ENCODE measurements around the gene LRRC59. TPM values are rescaled to one million over a fixed set of nuclear protein-coding genes. Genes with fewer than 3 reads are reported as not detected.
A peak's percentile ranks its signal among the peaks of the same experiment; 100 is the strongest.

Gene LRRC59
- polyA plus RNA-seq, 1 donor from 2014 or later, result 22.6 TPM

DNA sequence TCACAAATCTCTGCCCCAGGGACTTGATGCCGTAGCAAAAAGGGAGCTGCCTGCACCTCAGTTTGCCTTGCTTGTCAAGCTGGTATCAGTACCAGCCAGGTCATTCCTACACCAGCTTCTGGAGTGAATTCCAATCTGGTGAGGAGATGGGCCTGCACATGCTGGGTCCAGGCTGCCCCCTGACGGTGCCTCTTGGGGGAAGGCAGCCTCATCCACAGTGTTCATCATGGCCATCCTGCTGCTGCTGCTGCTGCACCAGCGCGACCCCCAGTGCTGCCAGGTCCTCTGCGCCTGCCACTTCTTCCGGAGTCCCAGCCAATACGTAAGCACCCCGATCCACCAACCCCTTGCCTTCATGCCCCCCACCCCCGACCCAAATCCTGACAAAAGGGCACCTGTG, 32.6 kb downstream of the LRRC59 start:
- H3K27ac Mint-ChIP-seq, result no peak overlapping the region
- H3K4me3 Mint-ChIP-seq, result no peak overlapping the region
- H3K27me3 Mint-ChIP-seq, result no peaks in the 10 kb centered on the region
- peaks cover 2% of the 10 kb centered on the region for H3K36me3 Mint-ChIP-seq
- no peaks in the 10 kb centered on the region for H3K9me3 Mint-ChIP-seq
- H3K4me1 Mint-ChIP-seq, result peaks cover 5 to 7% (median 6%) of the 10 kb centered on the region in 3 donors

GRCh38 chr17:50364061-50364458, 33.3 kb downstream of the LRRC59 start:
- Mint-ChIP-seq H3K27me3 (no peaks in the 10 kb centered on the region), H3K27ac (no peak overlapping the region), H3K36me3 (peaks cover 2% of the 10 kb centered on the region), H3K4me3 (no peak overlapping the region), H3K9me3 (no peaks in the 10 kb centered on the region), H3K4me1 (peaks cover 5 to 7% (median 6%) of the 10 kb centered on the region in 3 donors)

DNA sequence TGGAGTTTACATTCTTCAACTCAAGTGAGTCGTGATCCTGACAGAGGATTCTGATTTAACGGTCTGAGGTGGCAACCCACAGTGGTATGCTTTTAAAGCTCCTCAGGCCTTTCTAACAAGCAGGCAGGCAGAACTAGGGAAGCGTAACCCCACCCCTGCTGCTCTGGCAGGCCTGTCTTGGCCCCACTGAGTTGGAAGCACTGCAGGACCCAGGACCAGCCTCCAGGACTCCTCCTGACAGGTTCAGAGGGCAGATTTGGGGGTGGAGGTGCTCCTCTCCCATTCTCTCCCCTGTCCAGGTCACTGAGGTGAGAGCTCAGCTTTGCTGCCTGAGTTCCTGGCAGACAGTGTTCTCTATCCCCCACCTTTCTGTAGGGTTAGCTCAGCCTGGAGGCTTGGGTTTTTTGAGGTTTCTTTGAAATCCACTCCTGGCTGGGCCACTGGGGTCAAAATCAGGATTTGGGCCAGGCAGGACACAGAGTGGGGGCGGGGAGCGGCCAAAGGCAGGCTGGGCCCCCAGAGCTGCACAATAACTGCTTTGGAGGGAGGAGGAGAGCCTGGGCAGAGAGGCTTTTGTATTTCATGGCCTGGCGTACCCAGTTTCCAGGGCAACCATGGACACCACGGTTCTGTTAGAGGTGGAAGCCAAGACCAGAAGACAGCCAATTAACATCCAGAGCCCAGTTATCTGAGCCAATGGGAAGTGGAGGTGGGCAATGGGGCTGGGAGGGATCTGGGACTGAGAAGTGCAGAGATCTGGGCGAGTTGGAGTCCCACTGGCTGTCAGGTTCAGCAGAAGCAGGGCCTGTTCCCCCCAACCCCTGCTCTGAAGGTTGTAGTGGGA, 33.9 kb downstream of the LRRC59 start:
- Mint-ChIP-seq H3K27me3 (no peaks in the 10 kb centered on the region), H3K36me3 (no peaks in the 10 kb centered on the region), H3K9me3 (no peaks in the 10 kb centered on the region), H3K4me1 (peaks cover 5 to 7% (median 6%) of the 10 kb centered on the region in 3 donors), H3K27ac (no peak overlapping the region), H3K4me3 (no peak overlapping the region)

DNA sequence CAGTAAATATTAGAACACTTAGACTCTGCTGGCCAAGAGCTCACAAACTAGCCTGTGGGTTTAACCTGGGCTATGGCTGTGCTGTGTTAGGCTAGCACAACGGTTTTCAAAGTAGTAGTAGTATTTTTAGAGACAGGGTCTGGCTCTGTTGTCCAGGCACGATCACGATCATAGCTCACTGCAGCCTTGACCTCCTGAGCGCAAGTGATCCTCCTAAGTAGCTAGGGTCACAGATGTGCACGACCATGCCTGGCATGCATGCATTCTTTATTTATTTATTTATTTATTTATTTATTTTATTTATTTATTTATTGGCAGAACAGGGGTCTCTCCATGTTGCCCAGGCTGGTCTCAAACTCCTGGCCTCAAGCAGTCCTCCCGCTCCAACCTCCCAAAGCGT, 34.7 kb downstream of the LRRC59 start:
- Mint-ChIP-seq H3K36me3 (no peaks in the 10 kb centered on the region), H3K9me3 (no peaks in the 10 kb centered on the region), H3K27me3 (no peaks in the 10 kb centered on the region), H3K4me3 (no peak overlapping the region), H3K4me1 (peaks cover 5 to 7% (median 6%) of the 10 kb centered on the region in 3 donors), H3K27ac (peak overlapping the region in 1 of 3 donors; percentile 4)

DNA sequence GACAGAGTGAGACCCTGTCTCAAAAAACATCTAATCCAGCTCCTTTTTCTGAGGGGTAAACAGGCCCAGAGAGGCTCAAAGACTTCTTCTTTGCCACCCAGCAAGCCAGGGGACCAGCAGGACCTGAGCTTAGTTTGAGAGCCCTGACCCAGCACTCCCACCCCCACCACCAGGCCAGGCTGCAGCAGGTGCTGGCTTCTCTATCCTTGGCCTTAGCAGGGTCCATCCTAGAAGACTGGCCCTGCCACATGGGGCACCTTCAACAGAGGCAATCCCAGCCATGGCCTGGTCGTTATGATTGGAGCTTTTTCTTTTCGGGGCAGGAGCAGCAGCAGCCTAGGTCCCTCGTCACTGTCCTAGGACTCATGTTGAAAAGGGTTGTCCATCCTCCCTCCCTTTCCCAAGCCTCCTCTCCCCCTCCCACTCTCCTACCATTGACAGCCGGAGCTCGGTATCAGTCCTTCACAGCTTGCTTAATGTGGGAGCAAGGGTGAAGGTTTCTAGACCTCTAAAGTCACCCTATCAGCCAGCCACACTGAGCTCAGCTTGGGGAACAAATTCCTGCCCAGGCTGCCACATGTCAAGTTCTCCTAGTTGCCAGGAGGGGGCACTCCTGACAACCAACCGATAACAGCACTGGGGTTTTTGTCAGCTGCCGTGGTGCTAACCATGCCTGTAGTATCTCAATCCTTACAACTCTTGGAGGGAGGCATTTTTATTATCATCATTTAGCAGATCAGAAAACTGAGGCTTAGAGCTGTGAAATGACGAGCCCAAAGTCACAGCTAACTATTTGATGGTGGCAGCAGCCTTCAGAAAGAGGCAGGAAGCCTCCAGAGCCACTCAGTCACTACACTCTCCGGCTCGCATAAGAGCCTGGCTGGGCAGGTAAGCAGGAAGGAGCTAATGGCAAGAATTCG, 35.5 kb downstream of the LRRC59 start:
- Mint-ChIP-seq H3K9me3 (no peaks in the 10 kb centered on the region), H3K27ac (peak overlapping the region in 2 of 3 donors; percentile 4 to 69), H3K27me3 (no peaks in the 10 kb centered on the region), H3K36me3 (peaks cover 1% of the 10 kb centered on the region), H3K4me3 (peak overlapping the region in 1 of 4 donors; percentile 7), H3K4me1 (peaks cover 5 to 7% (median 6%) of the 10 kb centered on the region in 3 donors)

GRCh38 chr17:50360486-50361115, 36.7 kb downstream of the LRRC59 start:
- no peaks in the 10 kb centered on the region for H3K9me3 Mint-ChIP-seq
- no peak overlapping the region for H3K4me3 Mint-ChIP-seq
- H3K27ac Mint-ChIP-seq, result no peak overlapping the region
- peaks cover 1% of the 10 kb centered on the region for H3K36me3 Mint-ChIP-seq
- H3K4me1 Mint-ChIP-seq, result peaks cover 5 to 7% (median 6%) of the 10 kb centered on the region in 3 donors
- H3K27me3 Mint-ChIP-seq, result no peaks in the 10 kb centered on the region

- no peaks in the 10 kb centered on the region for H3K9me3 Mint-ChIP-seq
- H3K36me3 Mint-ChIP-seq, result peaks cover 2% of the 10 kb centered on the region
- H3K4me1 Mint-ChIP-seq, result peaks cover 5 to 7% (median 6%) of the 10 kb centered on the region in 3 donors
- H3K4me3 Mint-ChIP-seq, result no peak overlapping the region
- no peak overlapping the region for H3K27ac Mint-ChIP-seq
- no peaks in the 10 kb centered on the region for H3K27me3 Mint-ChIP-seq
Observed at GRCh38 chr17:50359998-50360461, 37.3 kb downstream of the LRRC59 start.

- no peaks in the 10 kb centered on the region for H3K9me3 Mint-ChIP-seq
- peaks cover 5 to 7% (median 6%) of the 10 kb centered on the region in 3 donors for H3K4me1 Mint-ChIP-seq
- peaks cover 3% of the 10 kb centered on the region for H3K36me3 Mint-ChIP-seq
- no peaks in the 10 kb centered on the region for H3K27me3 Mint-ChIP-seq
- H3K27ac Mint-ChIP-seq, result peak overlapping the region in 1 of 3 donors; percentile 12
- no peak overlapping the region for H3K4me3 Mint-ChIP-seq
Observed at GRCh38 chr17:50359005-50359699, 38.2 kb downstream of the LRRC59 start.

GRCh38 chr17:50358177-50358576, 39.1 kb downstream of the LRRC59 start:
- peaks cover 3% of the 10 kb centered on the region for H3K36me3 Mint-ChIP-seq
- H3K27me3 Mint-ChIP-seq, result no peaks in the 10 kb centered on the region
- no peak overlapping the region for H3K27ac Mint-ChIP-seq
- H3K4me1 Mint-ChIP-seq, result peaks cover 5 to 7% (median 6%) of the 10 kb centered on the region in 3 donors
- H3K9me3 Mint-ChIP-seq, result no peaks in the 10 kb centered on the region
- H3K4me3 Mint-ChIP-seq, result no peak overlapping the region

- peaks cover 2% of the 10 kb centered on the region in 3 donors for H3K4me1 Mint-ChIP-seq
- H3K27ac Mint-ChIP-seq, result no peak overlapping the region
- H3K36me3 Mint-ChIP-seq, result peaks cover 3% of the 10 kb centered on the region
Observed at GRCh38 chr17:50356892-50357510, 40.3 kb downstream of the LRRC59 start.

DNA sequence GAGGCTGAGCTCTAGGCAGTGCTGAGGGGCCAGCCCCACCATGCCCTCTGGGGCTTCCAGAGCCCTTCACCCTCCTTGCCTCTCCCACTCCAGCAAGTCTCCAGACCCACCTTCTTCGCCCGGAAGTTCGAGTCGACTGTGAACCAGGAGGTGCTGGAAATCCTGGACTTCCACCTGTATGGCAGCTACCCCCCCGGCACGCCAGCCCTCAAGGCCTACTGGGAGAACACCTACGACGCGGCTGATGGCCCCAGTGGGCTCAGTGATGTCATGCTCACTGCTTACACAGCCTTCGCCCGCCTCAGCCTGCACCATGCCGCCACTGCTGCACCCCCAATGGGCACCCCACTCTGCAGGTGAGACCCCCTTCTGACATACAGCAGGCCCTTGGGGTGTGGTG, 40.9 kb downstream of the LRRC59 start:
- peaks cover 3% of the 10 kb centered on the region for H3K36me3 Mint-ChIP-seq

More at GRCh38 chr17:50356892-50357510, 40.3 kb downstream of the LRRC59 start:
- no peaks in the 10 kb centered on the region for H3K9me3 Mint-ChIP-seq
- no peak overlapping the region for H3K4me3 Mint-ChIP-seq
- no peaks in the 10 kb centered on the region for H3K27me3 Mint-ChIP-seq

GRCh38 chr17:50355701-50356341, 41.5 kb downstream of the LRRC59 start:
- peaks cover 0 to 2% (median 0%) of the 10 kb centered on the region in 3 donors for H3K4me1 Mint-ChIP-seq
- H3K27me3 Mint-ChIP-seq, result no peaks in the 10 kb centered on the region
- H3K36me3 Mint-ChIP-seq, result peaks cover 3% of the 10 kb centered on the region
- no peak overlapping the region for H3K4me3 Mint-ChIP-seq
- no peak overlapping the region for H3K27ac Mint-ChIP-seq
- H3K9me3 Mint-ChIP-seq, result no peaks in the 10 kb centered on the region

More for the DNA sequence above, 40.9 kb downstream of the LRRC59 start:
- no peak overlapping the region for H3K27ac Mint-ChIP-seq
- peaks cover 0 to 2% (median 0%) of the 10 kb centered on the region in 3 donors for H3K4me1 Mint-ChIP-seq
- no peaks in the 10 kb centered on the region for H3K9me3 Mint-ChIP-seq
- H3K4me3 Mint-ChIP-seq, result no peak overlapping the region
- no peaks in the 10 kb centered on the region for H3K27me3 Mint-ChIP-seq

GRCh38 chr17:50355336-50355700, 42.0 kb downstream of the LRRC59 start:
- peaks cover 0 to 7% (median 2%) of the 10 kb centered on the region in 3 donors for H3K4me1 Mint-ChIP-seq
- peak overlapping the region in 1 of 3 donors; percentile 76 for H3K27ac Mint-ChIP-seq
- peaks cover 3% of the 10 kb centered on the region for H3K36me3 Mint-ChIP-seq
- H3K4me3 Mint-ChIP-seq, result no peak overlapping the region
- no peaks in the 10 kb centered on the region for H3K27me3 Mint-ChIP-seq
- no peaks in the 10 kb centered on the region for H3K9me3 Mint-ChIP-seq
